CD4-positive, alpha-beta T cell (primary cell): Measurements from ENCODE around the gene R3HDM4. TPM values are rescaled to one million over a fixed set of nuclear protein-coding genes. Genes with fewer than 3 reads are reported as not detected.

Experiments used
- ATAC-seq: fragments of 200-7000 bp; cut with Tn5 transposase; one replicate; pipeline ENCODE4 v1.10.0; 2022; ENCODE audit warnings: mild to moderate bottlenecking; ENCODE audit not compliant: poor library complexity
- CTCF ChIA-PET: fragments of 350-600 bp; sonication (Branson Sonifier 250); formaldehyde crosslinking; loops from one replicate; lab custom pipeline; 2021; ENCODE audit warnings: antibody characterized with exemption, inconsistent platforms; lab: Charles Lee
- POLR2A ChIA-PET: fragments of 350-600 bp; sonication (Branson Sonifier 250); formaldehyde crosslinking; loops from one replicate; lab custom pipeline; 2021; ENCODE audit warnings: antibody characterized with exemption, inconsistent platforms; lab: Charles Lee
- DNase-seq, 14 experiments: peaks; one replicate each; pipeline ENCODE4 v3.0.0-alpha.2; 2013 to 2020; ENCODE audit warnings: mixed read lengths in 2 of 14
- H3K27ac ChIP-seq, 2 donors: one replicate each; pipeline versions ENCODE4 v1.5.1 to v1.7.0; 2013; ENCODE audit warnings: low read length in 2 of 2, low read depth in 1 of 2, mild to moderate bottlenecking in 1 of 2
- H3K27me3 ChIP-seq, 2 experiments: 1 replicate in 1 of 2; 2 replicates in 1 of 2; pipeline versions ENCODE4 v1.6.1 to v1.7.0; 2013; ENCODE audit warnings: low read length in 2 of 2, control low read depth in 1 of 2, mild to moderate bottlenecking in 1 of 2, moderate library complexity in 1 of 2; ENCODE audit not compliant: insufficient read depth in 2 of 2, control insufficient read depth in 1 of 2
- H3K36me3 ChIP-seq: one replicate; pipeline ENCODE4 v1.6.1; 2013; ENCODE audit warnings: low read length, control low read depth; ENCODE audit not compliant: insufficient read depth
- H3K4me1 ChIP-seq: one replicate; pipeline ENCODE4 v1.6.1; 2013; ENCODE audit warnings: low read length, control low read depth; ENCODE audit not compliant: insufficient read depth
- H3K4me3 ChIP-seq: one replicate; pipeline ENCODE4 v1.5.1; 2013; ENCODE audit warnings: mild to moderate bottlenecking, low read length, moderate library complexity
- H3K9me3 ChIP-seq, 2 experiments: 1 replicate in 1 of 2; 2 replicates in 1 of 2; pipeline versions ENCODE4 v1.6.1 to v1.7.0; 2013; ENCODE audit warnings: low read length in 2 of 2, mild to moderate bottlenecking in 2 of 2, control low read depth in 1 of 2, moderate library complexity in 1 of 2; ENCODE audit not compliant: control insufficient read depth in 1 of 2, insufficient read depth in 1 of 2
- H3K27ac Mint-ChIP-seq: one replicate; pipeline ENCODE4 v1.8.0; 2020; ENCODE audit warnings: mixed read lengths
- H3K27me3 Mint-ChIP-seq: one replicate; pipeline ENCODE4 v1.8.0; 2021; ENCODE audit warnings: mixed read lengths
- H3K36me3 Mint-ChIP-seq: one replicate; pipeline ENCODE4 v1.8.0; 2021; ENCODE audit warnings: low read depth, mixed read lengths
- H3K4me1 Mint-ChIP-seq: one replicate; pipeline ENCODE4 v1.8.0; 2021; ENCODE audit warnings: low read depth, mixed read lengths
- H3K4me3 Mint-ChIP-seq: one replicate; pipeline ENCODE4 v1.8.0; 2020; ENCODE audit warnings: mild to moderate bottlenecking, mixed read lengths
- H3K9me3 Mint-ChIP-seq: one replicate; pipeline ENCODE4 v1.8.0; 2020; ENCODE audit warnings: mixed read lengths
- CTCF ChIP-seq: fragments of 200-600 bp; IDR thresholded peaks from one replicate; pipeline ENCODE4 v1.8.0; 2022; ENCODE audit warnings: antibody characterized with exemption, mild to moderate bottlenecking
- intact Hi-C, 2 experiments: fragments of 100-400 bp; cut with DNase I in 1 of 2; cut with micrococcal nuclease in 1 of 2; formaldehyde crosslinking; loops; one replicate each; pipeline versions ENCODE4 v1.15.1 to v1.9.0; 2023 to 2025; cut with DNase I, micrococcal nuclease
- total RNA-seq, 174 experiments: library from RNA in 2 of 174; stranded (reverse) in 2 of 174; gene quantifications; one replicate each; pipeline ENCODE4 v1.2.3 and lab custom pipeline; 2021 to 2026

R3HDM4 gene
- total RNA-seq, 2 experiments from 2014 or later, result 309 to 313 TPM

- Mint-ChIP-seq H3K9me3 (no peaks in the 10 kb centered on the region), H3K4me1 (peaks cover 18% of the 10 kb centered on the region), H3K27ac (no peak overlapping the region), H3K27me3 (no peaks in the 10 kb centered on the region), H3K36me3 (peaks cover 29% of the 10 kb centered on the region), H3K4me3 (no peak overlapping the region)
- ATAC-seq (no peak), DNase-seq (peak in 1 of 14 experiments; percentile 54)
- ChIA-PET POLR2A (interaction anchor here (1.1 to 3.1 kb wide), 4 partner anchors 10 to 46 kb away, joined by 3 to 11 read pairs (median 7); partner anchors contain the start of genes MED16 and RNU6-9), CTCF (interaction anchor here (0.9 to 2.1 kb wide), 3 partner anchors 10 to 46 kb away, joined by 4 to 13 read pairs (median 7); no protein-coding TSS in a partner anchor)
- intact Hi-C loops, result loop anchor here (2.0 kb wide), 1 partner anchor 19 kb away; the partner anchor contains the start of genes MED16 (in 2 of the 2) and RNU6-9 (in 2 of the 2)
- Histone ChIP-seq H3K4me1 (peaks cover 16% of the 10 kb centered on the region), H3K36me3 (peaks cover 35% of the 10 kb centered on the region), H3K27ac (peak overlapping the region in 1 of 2 donors; percentile 7), H3K4me3 (no peak overlapping the region), H3K9me3 (no peaks in the 10 kb centered on the region), H3K27me3 (no peaks in the 10 kb centered on the region)
- no peak for TF ChIP-seq CTCF
These were observed 39.4 kb downstream of the R3HDM4 start for GRCh38 chr19:873561-874041.

DNA sequence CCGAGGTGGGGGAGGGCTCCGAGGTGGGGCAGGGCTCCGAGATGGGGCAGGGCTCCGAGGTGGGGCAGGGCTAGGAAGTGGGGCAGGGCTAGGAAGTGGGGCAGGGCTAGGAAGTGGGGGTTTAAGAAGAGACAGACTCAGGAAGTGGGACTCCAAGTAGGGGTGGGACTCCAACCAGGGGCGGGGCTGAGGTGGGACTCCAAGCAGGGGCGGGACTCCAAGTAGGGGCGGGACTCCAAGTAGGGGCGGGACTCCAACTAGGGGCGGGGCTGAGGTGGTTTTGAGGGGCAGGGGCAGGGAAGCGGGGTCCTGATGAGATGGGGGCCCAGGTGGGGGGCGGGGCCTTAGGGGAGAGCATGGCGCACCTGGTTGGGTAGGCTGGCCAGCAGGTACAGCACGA lies 39.9 kb downstream of the R3HDM4 start:
- peaks cover 34% of the 10 kb centered on the region for H3K36me3 Mint-ChIP-seq
- no peaks in the 10 kb centered on the region for H3K9me3 Mint-ChIP-seq
- intact Hi-C loops, result loop anchor here (2.0 kb wide), 1 partner anchor 20 kb away; the partner anchor contains the start of genes MED16 (in 2 of the 2) and RNU6-9 (in 2 of the 2)
- Histone ChIP-seq H3K4me1 (peaks cover 16% of the 10 kb centered on the region), H3K9me3 (no peaks in the 10 kb centered on the region), H3K27me3 (no peaks in the 10 kb centered on the region), H3K36me3 (peaks cover 40% of the 10 kb centered on the region), H3K4me3 (no peak overlapping the region), H3K27ac (peak overlapping the region in 1 of 2 donors; percentile 7)
- no peaks in the 10 kb centered on the region for H3K27me3 Mint-ChIP-seq
- peak overlapping the region; percentile 54 for H3K4me3 Mint-ChIP-seq
- ChIA-PET POLR2A (interaction anchor here (0.6 to 3.1 kb wide), 11 partner anchors 9 to 1604 kb away, joined by 3 to 11 read pairs (median 5); partner anchors contain the start of genes MED16, RNU6-9 and WDR18), CTCF (interaction anchor here (0.9 to 2.1 kb wide), 2 partner anchors 10 to 47 kb away, joined by 4 to 13 read pairs; no protein-coding TSS in a partner anchor)
- DNase-seq, result peak; percentile 72 to 92 (median 78)
- no peak for TF ChIP-seq CTCF
- H3K27ac Mint-ChIP-seq, result peak overlapping the region; percentile 94
- peaks cover 18% of the 10 kb centered on the region for H3K4me1 Mint-ChIP-seq
- peak; percentile 90 for ATAC-seq

GRCh38 chr19:872266-872951 lies 40.6 kb downstream of the R3HDM4 start:
- H3K9me3 Mint-ChIP-seq, result no peaks in the 10 kb centered on the region
- H3K4me3 ChIP-seq, result peak overlapping the region; percentile 58
- H3K9me3 ChIP-seq, result no peaks in the 10 kb centered on the region
- ChIA-PET POLR2A (interaction anchor here (0.6 to 3.1 kb wide), 10 partner anchors 8 to 1604 kb away, joined by 3 to 11 read pairs (median 5); partner anchors contain the start of genes MED16, RNU6-9 and WDR18), CTCF (interaction anchor here (2.1 kb wide), 1 partner anchor 9 kb away, joined by 13 read pairs; no protein-coding TSS in a partner anchor)
- peak; percentile 72 to 93 (median 80) for DNase-seq
- peak overlapping the region; percentile 89 for H3K4me3 Mint-ChIP-seq
- peaks cover 46% of the 10 kb centered on the region for H3K36me3 ChIP-seq
- H3K27me3 Mint-ChIP-seq, result no peaks in the 10 kb centered on the region
- H3K27ac ChIP-seq, result peak overlapping the region; percentile 41 to 62
- H3K4me1 ChIP-seq, result peaks cover 16% of the 10 kb centered on the region
- no peaks in the 10 kb centered on the region for H3K27me3 ChIP-seq
- intact Hi-C loops, result loop anchor here (2.0 kb wide), 1 partner anchor 20 kb away; the partner anchor contains the start of genes MED16 (in 2 of the 2) and RNU6-9 (in 2 of the 2)
- TF ChIP-seq CTCF, result no peak
- peak overlapping the region; percentile 94 for H3K27ac Mint-ChIP-seq
- ATAC-seq, result peak; percentile 82
- peaks cover 18% of the 10 kb centered on the region for H3K4me1 Mint-ChIP-seq
- peaks cover 39% of the 10 kb centered on the region for H3K36me3 Mint-ChIP-seq
